ENCODE results near the gene CDH23.

The CDH23 gene

DNA sequence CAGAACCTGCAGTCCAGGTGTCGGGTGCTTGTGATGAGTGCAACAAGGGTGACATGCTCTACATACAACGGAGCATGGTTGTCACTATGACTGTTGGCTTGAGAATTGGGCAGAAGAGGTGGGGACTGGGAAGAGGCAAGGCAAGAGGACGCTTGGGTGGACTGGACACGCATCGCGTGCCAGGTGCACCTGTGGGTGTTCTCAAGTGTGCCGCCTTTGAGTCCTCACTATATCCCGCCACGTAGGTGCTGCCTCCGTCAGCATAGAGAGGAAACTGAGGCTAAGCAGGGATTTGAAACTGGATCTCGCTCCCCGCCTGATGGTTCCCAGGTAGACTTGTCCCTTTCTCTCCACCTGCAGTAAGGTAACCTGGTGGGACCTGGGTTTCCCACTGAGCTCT, 27.2 kb downstream of the CDH23 start:
- DNase-seq: no peak

- DNase-seq: no peak
Measured at GRCh38 chr10:71424496-71425194, 27.9 kb downstream of the CDH23 start.

DNA sequence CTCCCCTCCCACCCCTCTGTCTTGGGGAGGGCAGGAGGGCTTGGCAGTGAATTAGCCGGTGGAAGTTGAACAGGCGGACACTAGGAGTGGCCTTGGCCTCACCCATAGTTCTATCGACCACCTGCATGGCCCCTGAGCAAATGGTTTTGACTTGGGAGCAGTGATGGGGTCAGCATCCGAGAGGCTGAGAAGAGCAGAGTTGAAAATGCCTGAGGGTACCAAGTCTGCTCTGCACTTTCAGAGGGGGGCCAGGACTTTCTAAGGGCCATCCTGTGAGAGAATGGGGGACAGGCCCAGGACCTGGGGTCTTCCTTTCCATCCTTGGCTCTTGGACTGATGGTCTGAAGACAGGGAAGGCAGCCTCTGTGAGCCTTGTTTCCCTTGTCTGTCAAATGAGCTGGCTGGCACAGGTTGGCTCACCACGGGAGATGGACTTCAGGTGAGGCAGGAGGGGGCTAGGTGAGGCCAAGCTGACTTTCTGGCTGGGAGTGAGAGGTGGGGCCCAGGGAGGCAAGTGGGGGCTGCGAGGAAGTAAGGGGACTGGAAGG, 29.4 kb downstream of the CDH23 start:
- DNase-seq: no peak

DNA sequence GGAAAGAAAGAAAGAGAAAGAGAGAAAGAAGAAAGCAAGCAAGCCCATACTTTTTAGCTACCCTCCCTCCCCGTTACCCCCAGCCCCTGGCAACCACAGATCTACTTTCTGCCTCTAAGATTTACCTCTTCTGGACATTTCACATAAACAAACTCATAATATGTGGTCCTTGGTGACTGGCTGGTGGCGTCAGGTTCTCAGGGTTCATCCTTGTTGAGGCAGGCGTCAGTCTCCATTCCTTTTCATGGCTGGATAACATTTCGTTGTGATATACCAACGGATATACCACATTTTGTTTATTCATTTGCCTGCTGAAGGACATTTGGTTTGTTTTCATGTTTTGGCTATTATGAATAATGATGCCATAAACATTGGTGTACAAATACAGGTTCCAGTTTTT, 30.5 kb downstream of the CDH23 start:
- no peak for DNase-seq

DNA sequence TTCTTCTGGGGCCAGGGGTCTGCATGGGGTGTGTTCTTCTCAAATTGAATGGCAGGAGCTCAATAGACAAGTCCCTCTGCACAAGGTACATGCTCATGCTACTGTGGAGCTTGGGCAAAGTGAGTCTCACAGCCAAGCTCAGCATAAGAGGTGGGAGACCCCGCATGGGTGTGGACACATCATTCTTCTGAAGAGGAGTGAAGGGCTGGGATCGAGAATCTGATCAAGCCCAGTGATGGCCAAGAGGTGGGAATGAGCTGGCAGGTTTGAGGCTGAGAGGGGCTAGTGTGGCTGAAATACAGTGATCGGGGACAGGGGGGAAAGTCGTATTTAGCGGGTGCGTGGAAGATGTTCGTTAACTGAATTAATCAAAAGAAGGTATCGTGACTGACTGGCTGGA, 32.6 kb downstream of the CDH23 start:
- no peak for DNase-seq

DNA sequence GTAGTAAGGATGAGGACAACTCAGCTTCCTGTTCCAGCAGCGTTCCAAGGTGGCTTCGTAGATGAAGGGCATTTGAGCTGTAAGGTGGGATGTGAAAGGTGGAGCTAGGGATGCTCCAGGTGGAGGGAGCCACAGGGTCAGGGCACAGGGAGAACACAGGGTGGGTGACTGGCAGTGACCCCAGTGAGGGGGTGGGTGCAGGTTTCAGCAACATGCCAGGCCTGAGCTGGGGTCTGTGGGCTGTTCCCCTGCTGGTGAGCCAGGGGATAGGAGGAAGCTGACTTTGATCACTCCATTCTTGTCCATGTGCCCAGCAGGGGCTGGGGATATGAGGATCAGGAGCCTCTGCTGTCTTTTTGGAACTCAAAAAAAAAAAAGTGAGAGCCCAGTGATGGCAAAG, 33.2 kb downstream of the CDH23 start:
- DNase-seq: peak; percentile 4

GRCh38 chr10:71431239-71432100, 34.8 kb downstream of the CDH23 start:
- no peak for DNase-seq

DNA sequence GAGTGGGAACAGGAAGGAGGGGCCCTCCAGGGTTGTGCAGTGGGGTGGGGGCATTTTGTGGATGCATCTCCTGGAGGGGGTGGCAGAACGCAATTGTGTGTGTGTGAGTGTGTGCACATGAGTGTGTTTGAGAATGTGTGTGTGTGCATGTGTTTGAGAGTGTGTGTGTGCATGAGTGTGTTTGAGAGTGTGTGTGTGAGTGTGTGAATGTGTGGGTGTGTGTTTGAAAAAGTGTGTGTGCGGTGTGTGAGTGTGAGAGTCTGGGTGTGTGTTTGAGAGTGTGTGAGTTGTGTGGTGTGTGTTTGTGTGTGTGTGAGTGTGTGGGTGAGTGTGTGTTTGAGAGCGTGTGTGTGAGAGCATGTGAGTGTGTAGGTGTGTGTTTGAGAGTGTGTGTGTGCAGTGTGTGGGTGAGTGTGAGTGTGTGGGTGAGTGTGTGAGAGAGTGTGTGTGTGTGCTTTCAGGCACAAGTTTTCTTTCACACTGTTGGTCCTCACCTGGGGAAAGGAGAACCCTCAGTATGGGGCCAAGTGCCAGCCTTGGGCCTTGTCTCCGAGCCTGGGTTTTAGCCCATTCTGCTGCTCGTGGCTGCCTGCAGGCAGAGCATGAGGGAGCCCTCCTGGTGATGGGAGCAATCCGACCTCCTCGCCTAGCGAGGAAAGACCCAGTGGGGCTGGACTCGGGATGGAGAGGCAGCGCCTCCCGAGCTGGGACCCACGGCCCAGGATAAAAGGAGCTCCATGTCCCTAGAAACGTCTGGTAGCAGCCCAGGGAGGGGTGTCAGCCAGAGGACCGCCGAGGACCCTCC, 35.6 kb downstream of the CDH23 start:
- DNase-seq: no peak

- DNase-seq: no peak
Measured at GRCh38 chr10:71432956-71433767, 36.4 kb downstream of the CDH23 start.

DNA sequence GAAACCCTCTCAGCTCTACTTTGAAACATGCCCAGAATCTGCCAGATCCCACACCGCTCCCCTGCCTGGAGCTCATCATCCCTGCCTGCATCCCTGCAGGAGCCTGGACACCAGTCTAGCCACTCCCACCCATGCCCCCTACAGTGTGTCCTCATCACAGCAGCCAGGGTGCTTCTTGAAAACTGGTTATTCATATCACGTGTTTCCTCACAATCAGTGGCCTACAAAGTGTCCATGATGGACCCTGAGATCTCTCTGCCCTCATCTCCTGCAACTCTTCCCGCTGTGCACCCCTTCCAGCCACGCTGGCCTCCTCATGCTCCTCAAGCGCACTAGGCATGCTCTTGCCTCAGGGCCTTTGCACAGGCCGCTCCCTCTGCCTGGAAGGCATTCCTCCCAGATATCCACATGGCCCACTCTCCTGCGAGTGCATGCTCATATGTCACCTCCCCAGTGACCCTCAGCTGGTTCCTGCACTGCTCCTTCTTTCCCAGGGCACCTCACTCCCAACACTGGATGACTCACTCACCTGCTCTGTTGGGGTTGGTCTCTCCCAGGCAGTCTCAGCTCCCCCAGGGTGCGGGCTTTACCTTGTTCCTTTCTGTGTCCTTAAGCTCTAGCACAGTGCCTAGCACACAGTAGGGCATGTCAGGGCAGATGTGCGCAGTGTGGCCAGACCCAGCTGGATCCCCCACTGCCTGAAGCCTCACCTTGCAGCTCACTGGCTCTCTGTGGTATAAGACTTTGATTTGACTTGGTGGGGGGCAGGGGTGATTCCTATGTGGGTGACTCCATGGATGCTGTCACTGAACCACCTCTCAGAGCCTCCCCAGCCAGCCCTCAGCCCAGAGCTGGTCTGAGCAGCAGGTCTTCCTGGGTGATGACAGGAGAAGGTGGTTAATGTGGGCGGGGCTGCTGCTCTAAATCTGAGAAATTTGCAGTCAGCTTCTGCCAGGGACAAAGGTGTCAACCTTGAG, 37.3 kb downstream of the CDH23 start:
- no peak for DNase-seq

- DNase-seq: no peak
Measured at GRCh38 chr10:71434760-71435394, 38.2 kb downstream of the CDH23 start.

GRCh38 chr10:71435571-71436267, 39.0 kb downstream of the CDH23 start:
- no peak for DNase-seq

GRCh38 chr10:71436268-71437125, 39.8 kb downstream of the CDH23 start:
- DNase-seq: no peak

DNA sequence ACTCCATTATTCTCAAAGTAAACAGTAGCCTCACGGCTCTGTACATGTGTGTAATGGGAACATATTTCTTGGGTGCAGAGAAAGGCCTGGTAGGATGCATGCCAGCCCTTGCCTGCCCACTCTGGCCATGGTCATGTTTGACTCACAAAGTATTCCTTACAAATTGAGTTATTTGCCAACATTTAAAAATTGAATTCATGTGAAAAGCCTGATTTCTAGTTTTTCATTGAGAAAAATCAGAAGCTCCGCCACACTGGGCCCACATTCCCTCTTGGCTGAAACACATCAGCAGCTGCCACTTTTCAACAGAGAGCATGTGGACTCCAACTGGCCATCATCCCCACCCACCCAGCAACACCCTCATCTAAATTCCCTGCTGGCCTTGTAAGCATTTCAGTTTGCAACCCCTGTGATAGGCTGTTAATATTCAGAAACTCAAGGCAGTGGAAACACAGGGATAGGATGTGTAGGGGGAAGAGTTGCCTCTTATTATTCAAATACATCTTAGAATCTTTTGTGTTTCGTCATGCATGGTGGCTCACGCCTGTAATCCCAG, 40.9 kb downstream of the CDH23 start:
- no peak for DNase-seq

GRCh38 chr10:71438761-71439160, 42.0 kb downstream of the CDH23 start:
- no peak for DNase-seq

- no peak for DNase-seq
Measured at GRCh38 chr10:71439670-71440425, 43.1 kb downstream of the CDH23 start.

GRCh38 chr10:71440506-71441035, 43.9 kb downstream of the CDH23 start:
- DNase-seq: no peak

DNA sequence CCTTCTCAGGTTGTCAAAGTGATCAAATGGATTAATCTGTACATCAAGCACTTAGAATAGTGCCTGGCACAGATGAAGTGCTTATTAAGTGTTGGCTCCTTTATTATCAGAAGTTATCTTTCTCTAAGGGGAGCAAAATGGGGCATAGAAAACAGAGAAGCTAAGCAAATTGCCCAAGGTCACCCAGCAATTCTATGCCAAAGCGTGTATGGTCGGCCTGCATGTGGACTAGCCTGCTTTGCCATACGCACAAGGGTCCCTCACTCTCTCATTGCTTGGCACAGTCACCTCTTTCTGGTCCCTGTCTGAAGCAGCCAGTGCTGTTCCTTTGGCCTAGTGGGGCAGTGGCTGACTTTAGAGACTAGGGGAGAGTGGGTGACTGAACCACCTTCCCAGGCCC, 45.3 kb downstream of the CDH23 start:
- DNase-seq: no peak
